Muscle of arm (tissue), 12 donors: ENCODE data around the gene ENPP6. TPM values are rescaled to one million over a fixed set of nuclear protein-coding genes. Genes with fewer than 3 reads are reported as not detected.

ENCODE experiments used
- DNase-seq: peaks from one replicate; pipeline ENCODE4 v3.0.0-alpha.2; 2013
- polyA plus RNA-seq, 12 donors: library from polyadenylated mRNA; unstranded; fragments of 120-200 nt; gene quantifications; one replicate each; pipeline ENCODE4 v1.2.1, GENCODE V29; 2013; ENCODE audit not compliant: insufficient read length in 12 of 12

The ENPP6 gene
- polyA plus RNA-seq, 12 donors = 8.6 to 29.4 (median 14.6) TPM; not detected in 1

DNA sequence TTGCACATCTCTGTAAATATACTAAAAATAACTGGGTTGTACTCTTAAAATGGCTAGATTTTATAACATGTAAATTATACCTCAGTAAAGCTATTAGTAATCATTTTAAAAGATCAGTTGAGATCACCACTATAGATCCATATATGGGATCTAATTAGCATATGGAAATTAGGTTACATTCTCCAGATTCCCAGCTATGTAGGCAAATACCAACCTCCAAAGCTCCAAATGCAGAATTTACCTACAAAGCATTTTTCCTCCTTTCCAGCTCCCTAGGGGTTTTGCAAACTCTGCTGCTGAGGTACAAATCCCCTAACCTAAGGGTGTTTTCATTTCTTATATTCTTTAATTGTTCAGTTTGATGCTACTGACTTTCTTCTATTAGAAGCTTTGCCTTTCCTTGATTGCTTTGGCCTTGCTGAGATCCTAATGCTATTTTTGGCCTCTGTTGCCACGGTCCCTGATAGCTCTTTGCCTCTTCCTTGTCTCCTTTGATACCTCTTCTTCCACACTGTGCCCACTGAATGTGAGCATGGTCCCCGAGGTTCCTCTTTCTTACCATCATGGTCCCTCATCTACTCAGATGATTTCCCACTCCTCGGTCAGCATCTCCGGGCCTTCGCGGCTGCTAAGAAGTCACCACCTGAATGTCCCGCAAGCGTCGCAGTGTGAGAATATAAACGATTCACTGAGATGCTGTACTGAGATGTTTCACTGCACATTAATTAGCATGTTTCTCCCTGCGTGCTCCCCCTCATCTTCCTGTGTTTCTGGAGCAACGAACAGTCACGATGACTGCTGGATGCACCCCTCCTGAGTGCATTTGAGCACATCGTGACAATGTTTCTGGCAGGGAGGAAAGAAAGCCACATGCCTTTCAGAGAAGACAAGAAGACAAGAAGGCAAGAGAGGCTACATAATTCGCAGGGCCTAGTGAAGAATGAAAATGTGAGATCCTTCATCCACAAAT lies 23.8 kb downstream of the ENPP6 start:
- DNase-seq = no peak

DNA sequence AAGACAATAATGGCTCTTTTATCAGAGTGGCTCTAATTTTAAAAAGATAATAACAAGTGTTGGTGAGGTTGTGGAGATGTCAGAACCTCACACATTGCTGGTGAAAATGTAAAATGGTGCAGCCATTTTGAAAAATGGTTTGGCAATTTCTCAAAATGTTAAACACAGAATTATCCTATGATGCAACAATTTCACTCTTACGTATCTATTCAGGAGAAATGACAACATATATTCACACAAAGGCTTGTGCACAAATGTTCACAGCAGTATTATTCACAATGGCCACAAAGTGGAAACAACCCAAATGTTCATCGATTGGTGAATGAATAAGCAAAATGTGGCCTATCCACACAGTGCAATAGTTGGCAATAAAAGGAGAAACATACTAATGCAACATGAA lies 24.7 kb downstream of the ENPP6 start:
- no peak for DNase-seq

DNA sequence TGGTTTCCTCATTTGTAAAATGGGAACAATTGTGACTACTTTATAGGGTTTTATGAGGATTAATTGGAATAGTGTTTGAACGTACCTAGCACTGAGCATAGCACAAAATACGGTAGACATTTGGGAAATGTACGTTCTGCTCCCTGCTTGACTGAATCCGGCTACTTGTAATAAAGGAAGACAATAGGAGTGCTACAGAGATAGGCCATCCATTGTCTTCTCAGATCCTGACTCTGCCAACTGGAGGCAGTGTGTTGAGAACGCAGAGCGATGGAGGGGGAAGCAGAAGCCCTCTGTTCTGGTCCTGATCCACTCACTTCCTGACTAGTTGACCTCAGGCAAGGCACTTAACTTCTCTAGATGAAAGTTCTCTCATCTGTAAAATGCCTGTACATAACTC lies 26.4 kb downstream of the ENPP6 start:
- no peak for DNase-seq

DNA sequence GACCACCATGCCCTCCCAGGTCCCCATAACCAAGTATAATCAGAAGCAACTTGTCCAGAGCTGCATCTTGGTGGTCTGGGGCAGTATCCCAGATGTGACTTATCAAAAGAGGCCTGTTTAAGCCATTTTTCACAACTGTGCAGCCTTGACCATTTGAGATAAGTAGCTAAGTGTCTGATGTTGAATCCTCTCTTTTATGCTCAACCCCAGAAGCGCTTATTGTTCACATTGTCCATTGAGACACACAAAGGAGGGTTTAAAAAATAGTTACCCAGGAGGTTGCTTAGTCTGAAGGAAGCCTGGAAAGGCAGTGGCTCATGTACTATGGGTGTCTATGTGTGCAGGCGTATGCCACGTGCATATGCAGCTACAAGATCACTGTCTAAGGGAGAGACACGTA lies 27.0 kb downstream of the ENPP6 start:
- no peak for DNase-seq

DNA sequence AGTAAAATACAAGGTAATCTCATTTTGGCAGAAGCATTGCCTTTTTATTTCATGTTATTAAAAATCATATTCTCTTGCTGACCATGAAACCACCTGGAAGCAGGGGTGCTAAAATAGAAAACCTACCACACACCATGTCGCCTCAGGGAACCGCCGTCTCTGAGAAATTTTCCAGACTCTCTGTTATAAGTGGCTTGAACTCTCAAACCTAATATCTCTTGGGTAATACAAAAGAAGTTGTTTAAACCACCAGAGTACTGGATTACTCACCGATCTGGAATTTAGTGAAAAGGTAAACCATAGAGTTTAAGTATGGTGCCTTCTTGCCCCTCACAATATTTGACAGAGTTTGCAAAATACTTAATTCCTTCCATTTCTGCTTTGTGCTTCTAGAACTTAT lies 27.7 kb downstream of the ENPP6 start:
- no peak for DNase-seq

DNA sequence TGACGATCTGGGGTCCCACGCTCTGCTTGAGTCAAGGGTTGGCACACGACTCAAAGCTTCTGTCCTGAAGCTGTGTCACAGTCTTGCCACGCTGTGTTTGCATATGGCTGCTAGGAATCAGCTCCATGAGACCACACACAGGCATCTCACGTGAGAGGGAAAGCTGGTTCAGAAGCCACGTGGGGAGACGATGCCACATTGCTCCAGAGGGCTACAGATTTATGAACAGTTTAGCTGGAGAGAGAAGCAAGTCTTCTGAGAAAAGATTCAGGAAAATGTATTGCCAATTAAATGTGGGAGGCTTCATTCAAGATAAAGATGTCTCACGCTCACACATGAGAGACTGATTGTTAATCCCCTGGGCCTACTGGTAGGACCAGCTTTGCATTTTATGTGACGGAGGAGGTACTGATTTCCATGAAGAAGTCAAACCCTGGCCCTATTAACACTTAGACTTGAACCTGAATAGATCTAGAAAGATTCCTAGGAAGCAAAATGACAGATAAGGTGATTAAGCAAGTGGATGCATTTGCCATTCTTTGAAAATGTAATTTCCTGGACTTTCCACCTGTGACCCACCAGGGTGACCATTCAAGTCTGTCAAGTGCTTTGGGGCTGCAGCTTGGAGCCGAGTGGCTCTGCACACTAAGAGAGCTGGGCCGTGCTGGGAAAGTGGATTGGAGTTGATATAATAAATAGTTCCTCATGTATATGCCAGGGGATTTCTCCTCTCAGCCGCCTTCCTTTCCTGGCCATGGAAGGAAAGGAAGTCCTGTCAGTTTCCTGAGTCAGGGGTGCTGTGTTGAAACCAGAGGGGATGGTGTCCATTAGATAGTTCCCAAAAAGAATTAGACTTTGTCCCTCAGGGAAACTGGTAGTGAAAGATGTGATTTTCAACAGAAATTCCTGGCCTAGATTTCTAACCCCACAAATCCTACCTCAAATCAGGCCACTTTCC lies 29.0 kb downstream of the ENPP6 start:
- DNase-seq = no peak

DNA sequence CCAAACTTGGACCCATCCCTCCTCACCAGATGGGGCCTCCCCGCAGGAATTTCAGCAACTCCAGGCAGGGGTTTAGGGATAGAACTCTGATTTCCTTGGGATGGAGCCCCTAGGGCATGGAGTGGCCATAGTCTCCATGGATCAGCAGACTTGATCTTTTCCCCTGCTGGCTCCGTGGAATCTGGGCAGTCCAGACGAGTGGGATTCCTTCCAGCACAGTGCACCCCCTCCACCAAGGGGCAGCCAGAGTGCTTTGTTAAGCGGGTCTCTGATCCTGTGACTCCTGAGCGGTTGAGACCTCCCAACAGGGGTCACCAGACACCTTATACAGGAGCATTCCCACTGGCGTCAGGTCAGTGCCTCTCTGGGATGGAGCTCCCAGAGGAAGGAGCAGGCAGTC lies 40.4 kb downstream of the ENPP6 start:
- DNase-seq = no peak

DNA sequence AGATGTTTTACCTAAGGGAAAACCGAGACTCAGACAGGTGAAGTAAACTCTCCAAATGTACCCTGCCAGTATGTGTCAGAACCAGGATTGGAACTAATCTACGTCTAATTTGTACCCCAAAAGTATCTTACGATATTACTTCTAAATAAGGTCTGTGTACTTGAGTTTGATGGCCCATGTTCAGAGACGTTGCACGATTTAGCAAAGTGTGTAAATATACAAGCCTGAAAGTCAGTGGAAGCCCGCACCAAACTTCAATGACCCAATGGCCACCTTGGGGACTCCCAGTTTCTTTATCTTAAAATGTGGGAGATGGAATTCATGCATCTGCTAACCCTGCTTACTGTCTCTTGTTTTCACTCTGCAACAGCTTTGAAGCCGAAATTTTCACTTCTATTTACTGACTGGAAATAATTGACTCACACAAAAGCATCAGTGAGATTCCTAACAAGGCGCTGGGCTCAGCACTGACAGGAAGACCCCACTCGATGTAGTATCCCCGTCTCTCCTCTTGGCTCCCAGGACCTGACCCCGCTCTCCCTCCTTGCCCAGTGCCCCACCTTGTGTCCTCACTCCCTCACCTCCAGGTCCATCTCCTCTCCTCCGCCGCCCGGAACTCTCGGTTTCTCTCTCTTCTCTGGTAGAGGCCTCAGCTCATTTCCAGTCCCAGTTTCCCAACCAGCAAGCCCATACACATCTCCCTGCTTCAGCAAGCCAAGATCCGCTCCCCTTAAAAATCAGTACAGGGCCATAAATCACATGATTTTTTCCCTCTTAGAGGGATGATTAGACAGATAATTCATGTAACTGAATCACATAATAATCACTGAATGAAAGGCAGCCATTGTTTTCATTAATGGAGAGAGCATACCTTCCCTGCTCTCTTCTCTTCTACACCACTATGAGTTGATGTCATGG lies 42.8 kb downstream of the ENPP6 start:
- DNase-seq = no peak

DNA sequence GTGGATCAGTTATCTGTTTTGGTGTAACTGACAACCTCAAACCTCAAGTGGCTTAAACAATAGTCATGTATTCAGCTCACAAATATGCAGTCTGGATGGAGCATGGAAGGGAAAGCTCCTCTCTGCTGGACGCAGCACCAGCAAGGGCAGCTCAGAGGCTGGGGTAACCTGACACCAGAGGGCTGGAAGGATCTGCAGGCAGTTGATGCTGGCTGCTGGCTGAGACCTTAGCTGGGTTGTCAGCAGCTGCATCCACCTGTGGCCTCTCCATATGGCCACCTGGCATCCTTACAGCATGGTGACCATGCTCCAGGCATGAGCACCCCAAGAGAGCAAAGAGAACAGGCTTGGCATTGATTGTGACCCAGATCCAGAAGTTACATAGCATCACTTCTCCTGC lies 46.7 kb downstream of the ENPP6 start:
- DNase-seq = peak; percentile 38

DNA sequence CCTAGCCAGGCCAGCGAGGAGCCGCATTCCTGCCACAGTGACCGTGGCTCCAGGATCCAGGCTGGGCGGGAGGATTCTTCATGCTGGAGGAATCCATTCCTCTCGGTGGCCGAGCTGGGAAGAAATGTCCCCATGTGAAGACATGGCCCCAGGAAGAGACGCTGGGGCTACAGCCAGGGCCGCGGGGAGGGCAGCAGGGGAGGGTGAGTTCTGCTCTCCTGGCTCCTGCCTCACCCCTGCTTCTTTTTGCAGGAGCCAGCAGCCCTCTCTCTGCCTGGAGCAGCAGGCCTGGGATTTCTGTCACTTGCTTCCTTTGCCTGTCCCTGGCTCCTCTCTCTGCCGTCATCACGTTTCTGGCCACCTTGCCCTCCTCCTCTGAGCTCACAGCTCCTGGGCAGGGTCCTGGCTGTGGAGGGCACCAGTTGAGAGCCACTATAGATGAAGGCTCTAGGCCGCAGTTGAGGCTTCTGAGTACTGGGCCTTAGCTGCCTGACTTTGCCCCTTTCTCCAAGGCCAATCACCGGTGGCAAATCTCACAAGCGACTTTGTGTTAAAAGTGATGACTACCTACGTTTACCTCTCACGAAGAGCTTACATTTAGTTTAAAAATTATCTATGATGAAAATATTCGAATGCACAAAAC lies 48.3 kb downstream of the ENPP6 start:
- no peak for DNase-seq

DNA sequence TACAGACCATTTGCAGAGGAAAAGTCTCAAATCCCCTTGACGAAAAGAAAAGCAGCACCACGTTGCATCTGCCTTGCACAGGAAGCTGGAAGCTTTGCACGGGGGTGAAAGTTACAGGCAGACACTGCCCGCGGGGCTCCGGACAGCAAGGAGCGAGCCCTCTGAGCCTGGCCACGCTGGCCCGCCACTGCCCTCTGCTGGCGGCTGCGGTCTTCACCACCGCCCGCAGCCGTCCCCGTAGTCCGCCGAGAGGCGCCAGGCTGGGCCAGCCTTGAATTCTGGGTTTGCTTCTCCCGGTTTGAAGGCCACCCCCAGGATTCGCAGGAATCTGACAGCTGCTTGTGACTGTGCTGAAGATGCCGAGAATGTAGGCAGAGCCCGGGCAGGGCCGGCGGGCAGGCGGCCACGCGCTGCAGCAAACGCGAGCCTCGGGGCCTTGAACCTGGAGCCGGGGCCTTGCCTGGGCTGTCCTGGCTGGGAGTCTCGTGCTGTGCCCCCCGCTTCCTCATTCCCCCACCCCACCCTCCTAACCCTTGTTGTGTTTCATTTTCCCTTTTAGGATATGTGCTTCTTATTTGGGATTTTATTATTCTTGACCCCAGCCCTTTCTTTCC lies 49.2 kb downstream of the ENPP6 start:
- peak; percentile 81 for DNase-seq

DNA sequence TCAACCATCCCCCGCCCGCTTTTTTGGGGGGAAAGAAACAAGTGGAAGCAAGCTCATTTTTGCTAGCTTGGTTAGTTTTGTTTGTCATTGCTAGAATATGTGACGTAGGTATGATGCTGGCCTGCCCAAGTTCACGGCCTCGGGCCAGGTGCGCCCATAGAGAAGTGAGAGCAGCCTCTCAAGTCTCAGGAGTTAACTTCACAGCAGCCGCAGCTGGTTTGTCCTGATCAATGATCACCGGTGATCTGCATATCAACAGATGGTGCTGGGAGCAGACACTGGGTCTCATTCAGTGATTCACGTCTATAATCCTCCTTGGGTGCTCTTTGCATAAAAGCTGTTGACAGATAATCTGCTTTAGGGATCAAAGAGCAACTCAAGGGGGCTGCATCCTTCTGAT lies 50.1 kb downstream of the ENPP6 start:
- DNase-seq = no peak

DNA sequence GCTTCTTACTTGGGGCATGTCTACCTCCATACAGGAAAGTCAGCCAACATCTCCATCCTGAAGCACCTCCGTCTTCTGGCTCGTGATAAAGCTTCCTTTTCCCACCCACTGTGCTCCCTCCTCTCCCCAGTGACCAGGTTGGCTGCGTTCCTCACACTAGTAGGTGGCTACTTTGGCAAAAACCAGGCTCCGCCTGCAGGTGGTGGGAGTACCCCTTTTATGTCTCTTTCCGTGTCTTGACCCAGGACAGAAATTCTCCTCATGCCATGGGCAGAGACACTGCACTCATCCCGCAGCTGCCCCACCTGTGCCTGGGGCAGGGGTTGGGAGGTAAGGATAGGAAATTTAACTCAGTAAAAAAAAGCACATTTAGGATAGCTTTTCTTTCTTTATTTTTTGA lies 50.9 kb downstream of the ENPP6 start:
- no peak for DNase-seq

DNA sequence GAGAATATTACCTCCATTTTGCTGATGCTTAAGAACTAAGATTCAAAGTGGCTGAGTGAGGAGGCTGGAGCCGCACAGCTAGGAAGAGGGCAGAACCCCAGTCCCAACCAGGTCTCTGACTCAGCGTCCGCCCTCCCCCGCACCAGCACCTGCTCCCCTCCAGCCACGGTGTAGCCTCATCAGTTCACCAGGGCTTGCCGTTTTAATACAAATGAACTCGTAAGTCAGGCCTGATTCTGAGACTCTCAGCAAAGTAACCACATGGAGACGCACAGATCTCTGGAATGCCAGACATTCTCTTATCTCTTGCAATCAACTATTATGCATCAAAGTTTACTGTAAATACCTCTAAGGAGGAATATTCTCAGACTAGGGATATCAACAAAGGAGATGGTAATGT lies 52.4 kb downstream of the ENPP6 start:
- DNase-seq = no peak

DNA sequence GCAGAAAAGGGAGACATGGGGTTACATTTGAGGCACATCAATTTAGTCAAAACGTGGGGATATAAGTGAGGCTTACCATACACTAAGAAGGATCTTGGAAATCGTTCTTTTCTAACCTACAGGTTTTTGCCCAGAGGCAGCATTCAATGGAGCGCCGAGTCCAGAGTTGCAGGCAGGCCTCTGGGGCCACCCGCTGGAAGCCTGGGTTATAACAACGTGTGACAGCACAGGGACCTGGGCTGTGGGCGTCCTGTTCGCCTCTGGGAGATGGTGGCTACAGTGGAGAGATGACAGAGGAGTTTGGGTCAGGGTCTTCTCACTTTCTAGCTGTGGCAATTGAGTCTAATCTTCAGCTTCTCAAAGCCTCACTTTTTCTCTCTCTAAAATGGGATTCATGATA lies 53.9 kb downstream of the ENPP6 start:
- DNase-seq = peak; percentile 63

DNA sequence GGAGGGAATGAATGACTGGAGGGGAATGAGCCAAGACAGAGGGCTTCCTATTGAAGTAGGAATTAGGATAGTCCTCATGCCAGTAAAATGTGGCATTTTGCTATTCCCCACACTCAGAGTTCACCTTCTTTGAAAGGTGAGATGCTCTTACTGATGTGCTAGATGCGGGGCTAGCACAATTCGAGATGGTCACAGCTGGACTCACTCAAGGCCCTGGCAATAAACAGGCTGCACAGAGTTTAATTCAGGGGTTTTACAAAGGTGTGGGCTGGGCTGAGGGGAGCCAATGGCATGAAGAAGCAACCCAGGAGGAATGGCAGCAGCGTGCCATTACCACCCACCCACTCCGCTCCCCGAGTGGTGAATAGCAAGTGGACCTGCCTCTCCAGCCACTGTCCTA lies 55.1 kb downstream of the ENPP6 start:
- no peak for DNase-seq

DNA sequence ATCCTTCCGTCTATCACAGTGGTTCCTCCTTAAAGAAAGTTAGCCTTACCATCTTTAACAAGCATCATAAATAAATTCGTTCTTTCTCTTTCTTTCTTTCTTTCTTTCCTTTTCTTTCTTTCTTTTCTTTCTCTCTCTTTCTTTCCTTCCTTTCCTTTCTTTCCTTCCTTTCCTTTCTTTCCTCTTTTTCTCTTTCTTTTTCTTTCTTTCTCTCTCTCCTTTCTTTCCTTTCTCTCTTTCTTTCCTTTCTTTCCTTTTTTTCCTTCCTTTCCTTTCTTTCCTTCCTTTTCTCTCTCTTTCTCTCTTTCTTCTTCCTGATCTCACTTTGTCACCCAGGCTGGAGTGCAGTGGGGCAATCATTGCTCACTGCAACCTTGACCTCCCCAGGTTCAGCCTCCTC lies 60.4 kb downstream of the ENPP6 start:
- DNase-seq = no peak

DNA sequence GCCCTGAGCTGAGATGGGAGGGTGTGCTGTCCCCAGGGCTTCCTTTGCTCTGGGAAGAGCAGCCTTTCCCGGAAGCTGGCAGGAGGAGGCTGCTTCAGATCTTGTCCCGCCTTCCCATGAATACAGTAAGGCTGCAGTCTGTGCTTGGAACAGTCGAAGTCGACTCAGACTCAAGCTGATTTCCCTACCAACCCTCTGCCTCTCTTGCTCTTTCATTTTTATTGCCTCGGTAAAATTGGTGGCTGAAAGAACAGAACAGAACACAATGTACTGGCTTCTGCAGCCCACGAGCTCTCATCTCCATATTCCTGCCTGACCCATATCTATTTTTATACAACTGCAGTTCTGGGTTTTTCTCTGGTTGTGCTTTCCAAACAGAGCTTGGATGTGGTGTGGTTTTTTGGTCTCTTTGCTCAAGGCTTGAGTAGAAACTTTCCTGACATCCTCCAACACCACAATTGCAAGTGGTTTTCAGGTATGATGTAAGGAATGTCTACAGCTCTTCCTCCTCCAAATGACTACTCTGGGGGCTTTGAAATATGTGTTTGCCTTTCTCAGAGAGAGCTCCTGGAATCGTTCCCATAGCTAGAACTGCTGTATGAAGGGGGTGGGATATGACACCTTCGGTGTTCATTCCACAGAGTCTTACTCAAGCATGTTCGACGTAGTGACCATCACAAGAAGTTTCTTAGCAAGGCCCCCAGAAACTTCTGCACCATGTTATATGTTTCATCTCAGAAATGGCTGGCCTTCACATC lies 61.3 kb downstream of the ENPP6 start:
- no peak for DNase-seq

DNA sequence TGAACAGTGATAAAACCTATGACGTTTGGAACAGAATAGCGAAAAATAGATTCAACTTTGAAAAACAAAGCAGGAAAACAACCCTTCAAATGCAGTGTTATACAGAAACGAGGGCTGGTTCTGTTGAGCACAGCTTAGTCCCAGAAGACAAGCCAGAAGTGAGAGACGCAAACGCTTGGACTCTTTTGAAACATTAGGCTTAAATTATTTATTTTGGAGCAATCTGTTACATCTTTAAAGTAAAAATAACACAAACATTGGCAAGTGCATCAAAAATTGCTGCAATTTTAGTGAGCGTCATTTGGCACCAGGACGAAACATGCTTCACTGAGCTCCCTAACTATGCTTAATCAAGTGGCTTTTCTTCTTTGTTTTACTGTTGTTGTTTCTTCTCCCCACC lies 63.5 kb downstream of the ENPP6 start:
- no peak for DNase-seq

DNA sequence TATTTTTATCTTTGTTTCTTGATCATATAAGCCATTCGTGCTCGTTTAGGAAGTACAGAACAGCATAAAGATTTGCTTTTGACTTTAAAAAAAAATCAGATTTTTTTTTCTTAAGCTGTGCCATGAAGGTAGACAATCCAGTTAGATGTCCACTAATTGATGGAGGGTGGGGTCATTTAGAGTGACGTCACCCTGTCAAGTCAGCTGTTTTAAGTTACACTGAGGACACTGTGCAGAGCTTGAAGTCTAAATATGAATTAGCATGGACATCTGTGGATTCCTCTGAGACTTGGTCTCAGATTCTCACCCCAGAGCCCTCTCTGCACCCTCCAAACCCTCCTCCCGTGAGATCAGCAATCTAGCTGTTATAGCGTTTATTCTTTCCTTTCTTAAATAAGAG lies 63.9 kb downstream of the ENPP6 start:
- DNase-seq = no peak
